ENCODE data around the gene STAU1. TPM values are rescaled to one million over a fixed set of nuclear protein-coding genes. Genes with fewer than 3 reads are reported as not detected.
"Not testable (repeated sequence)": the region's sequence is repeated elsewhere in the genome, so short reads cannot be mapped to it uniquely, and the experiment has no call there.

The STAU1 gene
- total RNA-seq, 4 donors from 2014 or later = 67.1 to 99.8 (median 75.0) TPM

- TF ChIP-seq, protein P1, sequence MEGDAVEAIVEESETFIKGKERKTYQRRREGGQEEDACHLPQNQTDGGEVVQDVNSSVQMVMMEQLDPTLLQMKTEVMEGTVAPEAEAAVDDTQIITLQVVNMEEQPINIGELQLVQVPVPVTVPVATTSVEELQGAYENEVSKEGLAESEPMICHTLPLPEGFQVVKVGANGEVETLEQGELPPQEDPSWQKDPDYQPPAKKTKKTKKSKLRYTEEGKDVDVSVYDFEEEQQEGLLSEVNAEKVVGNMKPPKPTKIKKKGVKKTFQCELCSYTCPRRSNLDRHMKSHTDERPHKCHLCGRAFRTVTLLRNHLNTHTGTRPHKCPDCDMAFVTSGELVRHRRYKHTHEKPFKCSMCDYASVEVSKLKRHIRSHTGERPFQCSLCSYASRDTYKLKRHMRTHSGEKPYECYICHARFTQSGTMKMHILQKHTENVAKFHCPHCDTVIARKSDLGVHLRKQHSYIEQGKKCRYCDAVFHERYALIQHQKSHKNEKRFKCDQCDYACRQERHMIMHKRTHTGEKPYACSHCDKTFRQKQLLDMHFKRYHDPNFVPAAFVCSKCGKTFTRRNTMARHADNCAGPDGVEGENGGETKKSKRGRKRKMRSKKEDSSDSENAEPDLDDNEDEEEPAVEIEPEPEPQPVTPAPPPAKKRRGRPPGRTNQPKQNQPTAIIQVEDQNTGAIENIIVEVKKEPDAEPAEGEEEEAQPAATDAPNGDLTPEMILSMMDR (IDR thresholded peaks at IDR 0.05) = no peak
- no peak for ATAC-seq (ENCODE audit: low FRiP score)
- DNase-seq (ENCODE audit: low spot score) = no peak
These were observed 15.7 kb downstream of the STAU1 start for GRCh38 chr20:49172413-49172812.

DNA sequence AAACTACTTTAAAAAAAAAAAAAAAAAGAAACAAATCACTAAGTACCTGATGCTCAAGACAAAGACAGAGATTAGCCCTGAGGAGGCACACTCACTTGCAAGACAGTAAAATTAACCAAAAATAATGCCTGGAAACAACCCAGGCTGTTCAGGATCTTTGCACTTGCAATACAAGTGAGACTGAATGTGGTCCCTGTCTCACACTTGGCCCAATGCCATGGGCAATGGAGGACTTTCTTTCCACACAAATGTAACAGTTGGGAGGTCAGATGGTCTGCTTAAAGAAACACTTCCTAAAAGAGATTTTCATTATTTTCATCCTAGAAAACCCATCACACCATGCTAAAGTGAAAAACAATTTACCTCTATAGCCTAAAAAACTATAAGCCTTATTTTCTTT is 16.2 kb downstream of the STAU1 start:
- DNase-seq (ENCODE audit: low spot score) = no peak
- no peak for ATAC-seq (ENCODE audit: low FRiP score)
- TF ChIP-seq, protein P1 (IDR thresholded peaks at IDR 0.05) = no peak

- DNase-seq (ENCODE audit: low spot score) (no peak), ATAC-seq (ENCODE audit: low FRiP score) (no peak)
- TF ChIP-seq, protein P1 (IDR thresholded peaks at IDR 0.05) = no peak
These were observed 17.4 kb downstream of the STAU1 start for GRCh38 chr20:49170714-49171113.

- no peak for DNase-seq (ENCODE audit: low spot score)
- no peak for ATAC-seq (ENCODE audit: low FRiP score)
- TF ChIP-seq, protein P1 (IDR thresholded peaks at IDR 0.05) = no peak
These were observed 18.6 kb downstream of the STAU1 start for GRCh38 chr20:49169547-49169946.

GRCh38 chr20:49168864-49169263 is 19.3 kb downstream of the STAU1 start:
- DNase-seq (ENCODE audit: low spot score); ATAC-seq (ENCODE audit: low FRiP score): not testable (repeated sequence)

DNA sequence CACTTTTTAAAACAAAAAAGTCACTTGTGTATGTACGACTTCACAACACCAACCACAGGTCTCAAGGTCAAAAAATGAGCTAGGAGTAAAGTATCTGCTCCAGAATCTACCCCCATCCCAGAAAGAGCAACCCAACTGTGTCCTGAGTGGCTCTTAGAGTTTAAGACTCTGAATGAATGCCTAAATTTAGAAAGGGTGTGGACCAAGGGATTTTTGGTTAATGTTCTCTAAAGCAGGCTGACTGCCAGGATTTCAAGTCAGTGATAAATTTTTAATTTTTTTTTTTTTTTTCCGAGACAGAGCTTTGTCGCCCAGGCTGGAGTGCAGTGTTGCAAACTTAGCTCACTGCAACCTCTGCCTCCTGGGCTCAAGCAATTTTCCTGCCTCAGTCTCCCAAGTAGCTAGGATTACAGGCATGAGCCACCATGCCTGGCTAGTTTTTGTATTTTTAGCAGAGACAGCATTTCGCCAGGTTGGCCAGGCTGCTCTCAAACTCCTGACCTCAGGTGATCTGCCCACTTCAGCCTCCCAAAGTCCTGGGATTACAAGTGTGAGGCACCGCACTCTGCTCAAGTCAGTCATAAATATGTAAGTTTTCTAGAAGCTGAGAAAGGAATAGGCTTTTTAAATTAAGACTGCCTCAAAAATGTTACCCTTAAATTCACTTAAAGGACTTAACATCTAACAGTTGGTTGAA is 20.2 kb downstream of the STAU1 start:
- TF ChIP-seq, protein P1 (IDR thresholded peaks at IDR 0.05) = no peak
- DNase-seq (ENCODE audit: low spot score) = no peak
- ATAC-seq (ENCODE audit: low FRiP score) = no peak

- ATAC-seq (ENCODE audit: low FRiP score) (no peak), DNase-seq (ENCODE audit: low spot score) (no peak)
- TF ChIP-seq, protein P1 (IDR thresholded peaks at IDR 0.05) = no peak
These were observed 21.3 kb downstream of the STAU1 start for GRCh38 chr20:49166534-49167449.
